Fibroblast of skin of right biceps (primary cell): ENCODE measurements around the gene PTOV1.

Experiments
- DNase-seq: peaks from one replicate; pipeline ENCODE4 v3.0.0-alpha.2; 2013

PTOV1 gene

DNA sequence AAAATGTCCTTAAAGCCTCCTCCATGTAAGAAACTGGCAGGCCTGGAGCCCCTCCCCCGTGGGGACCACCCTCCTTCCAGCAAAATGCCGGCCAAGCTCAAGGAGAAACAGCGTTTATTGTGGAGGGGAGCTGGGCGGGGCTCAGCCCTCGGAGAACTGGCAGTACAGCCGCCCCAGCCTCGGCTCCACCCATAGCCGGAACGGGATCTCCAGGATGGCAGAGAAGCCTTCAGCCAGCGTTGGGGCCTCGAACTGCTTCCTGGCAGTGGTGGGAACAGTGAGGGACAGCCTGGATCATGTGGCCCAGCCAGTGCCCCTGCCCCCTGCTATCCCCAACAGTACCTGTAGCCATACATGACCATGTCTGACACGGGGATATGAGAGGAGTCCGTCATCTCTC lies 10.1 kb downstream of the PTOV1 start:
- no peak for DNase-seq

DNA sequence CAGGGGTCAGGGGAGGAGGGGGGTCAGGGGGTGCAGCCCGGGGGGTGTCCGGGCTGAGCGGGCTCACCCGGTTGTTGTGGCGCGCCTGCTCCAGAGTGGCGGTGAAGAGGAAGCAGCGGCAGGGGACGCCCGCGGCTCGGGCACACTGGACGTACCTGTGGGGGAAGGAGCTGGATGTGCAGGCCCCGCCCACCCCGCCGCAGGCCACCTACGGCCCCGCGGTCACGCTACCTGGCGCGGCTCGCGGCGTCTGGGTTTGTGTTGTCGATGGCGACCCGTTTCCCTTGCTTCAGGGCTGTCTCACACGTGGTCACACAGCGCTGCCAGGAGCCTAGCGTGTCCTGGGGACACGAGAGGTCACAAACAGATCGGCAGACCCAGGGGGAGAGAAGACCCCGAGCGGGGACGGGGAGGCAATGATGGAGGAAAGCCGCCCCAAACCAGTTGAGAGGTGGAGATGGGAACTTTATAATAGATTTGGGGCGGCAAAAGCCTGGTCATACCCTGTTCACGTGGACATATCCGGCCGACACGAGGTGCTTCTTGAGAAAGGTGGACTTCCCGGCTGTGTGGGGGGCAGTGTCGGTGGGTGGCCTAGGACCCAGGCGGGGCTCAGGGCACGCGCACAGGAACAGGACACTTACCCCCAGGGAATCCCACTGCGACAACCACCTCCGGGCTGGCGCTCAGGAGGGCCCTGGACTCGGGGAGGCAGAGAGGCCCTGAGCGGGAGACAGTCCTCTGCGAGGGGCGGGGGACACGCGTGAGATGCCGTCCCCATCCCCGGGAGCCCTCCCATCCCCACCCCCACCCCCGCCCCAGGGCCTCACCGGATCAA lies 10.8 kb downstream of the PTOV1 start:
- DNase-seq = no peak

DNA sequence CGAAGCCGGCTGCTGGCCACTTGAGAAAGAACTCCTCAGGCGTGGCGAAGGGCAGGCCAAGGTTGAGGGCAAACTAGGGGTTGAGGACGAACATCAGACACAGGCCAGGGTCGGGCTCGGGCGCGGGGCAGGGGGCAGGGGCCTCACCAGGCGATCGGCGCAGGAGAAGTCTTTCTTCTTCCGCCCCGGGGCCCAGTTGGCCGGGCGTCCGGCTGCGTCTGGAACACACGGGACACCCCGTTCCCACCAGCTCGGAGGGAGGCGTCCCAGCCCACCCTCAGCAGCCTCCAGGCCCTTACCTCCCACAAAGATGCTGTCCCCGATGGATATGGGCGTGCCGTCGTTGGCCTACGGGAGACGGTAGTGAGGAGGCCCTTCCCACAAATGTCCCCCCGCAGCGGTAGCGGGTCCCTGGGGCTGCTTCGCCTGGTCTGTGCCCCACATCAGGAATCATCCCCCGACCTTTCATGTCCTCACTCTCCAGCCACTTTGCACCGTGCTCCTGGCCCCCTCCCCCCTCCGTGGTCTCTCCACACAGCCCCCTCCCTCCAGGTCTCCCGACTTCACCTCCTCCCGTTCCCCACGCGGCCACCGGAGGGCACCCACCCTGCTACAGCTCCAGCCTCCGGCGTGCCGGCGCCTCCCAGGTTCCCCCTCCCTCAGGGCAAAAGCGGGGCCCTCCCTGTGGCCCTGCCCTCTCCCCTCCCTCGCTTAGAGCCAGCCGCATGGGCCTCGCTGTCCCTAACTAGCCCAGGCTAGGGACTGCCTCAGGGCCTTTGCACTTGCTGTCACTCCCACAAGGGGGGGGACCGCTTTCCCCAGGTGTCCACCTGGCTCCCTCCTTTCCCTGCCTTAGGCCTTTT lies 11.7 kb downstream of the PTOV1 start:
- DNase-seq = no peak

DNA sequence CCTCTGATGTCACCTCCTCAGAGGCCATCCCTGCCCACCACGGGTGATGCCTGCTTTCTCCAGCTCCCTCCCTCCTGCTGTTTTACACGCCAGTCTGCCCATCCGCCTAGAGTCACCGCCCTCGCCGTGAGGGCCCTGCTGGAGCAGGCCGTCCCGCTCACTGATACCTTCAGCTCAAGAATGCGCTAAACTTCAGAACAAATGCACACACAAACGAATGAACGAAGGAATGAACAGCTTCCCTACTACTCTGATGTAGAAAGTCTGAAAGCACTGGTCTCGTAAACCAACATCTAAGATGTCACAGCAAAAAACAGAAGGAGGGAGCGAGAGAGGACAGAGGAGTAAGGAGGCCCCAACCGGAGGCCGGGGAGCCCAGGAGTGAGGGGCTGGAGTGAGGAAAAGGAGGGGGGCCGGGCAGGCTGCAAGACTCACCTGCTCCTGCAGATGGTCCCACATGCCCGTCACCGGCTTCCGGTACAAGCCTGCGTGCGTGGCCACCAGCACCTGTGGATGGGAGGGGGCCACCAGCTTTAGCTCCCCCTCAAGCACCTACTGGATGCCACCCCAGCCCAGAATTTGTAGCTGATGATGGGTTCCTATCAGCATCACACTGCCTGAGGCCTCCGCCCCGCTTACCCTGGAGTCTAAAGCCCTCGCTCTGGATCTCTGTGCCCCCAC lies 12.4 kb downstream of the PTOV1 start:
- DNase-seq = no peak

DNA sequence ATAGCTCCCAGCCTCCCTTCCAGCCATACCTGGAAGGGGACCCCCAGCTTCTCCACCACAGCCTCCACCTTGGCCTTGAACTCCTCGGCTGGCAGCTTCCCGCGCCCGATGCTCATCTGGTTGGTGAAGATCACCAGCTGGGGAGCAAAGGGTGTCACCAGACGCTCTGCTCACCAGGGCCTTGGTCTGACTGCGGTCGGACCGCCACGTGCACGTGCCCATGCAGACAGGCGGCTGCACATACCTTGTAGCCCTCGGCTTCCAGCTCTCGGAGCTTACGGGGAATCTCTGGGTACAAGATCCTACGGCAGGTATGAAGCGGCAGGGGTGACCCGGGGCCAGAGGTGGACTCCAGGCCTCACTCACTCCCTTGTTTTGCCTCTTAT lies 13.0 kb downstream of the PTOV1 start:
- DNase-seq = no peak

DNA sequence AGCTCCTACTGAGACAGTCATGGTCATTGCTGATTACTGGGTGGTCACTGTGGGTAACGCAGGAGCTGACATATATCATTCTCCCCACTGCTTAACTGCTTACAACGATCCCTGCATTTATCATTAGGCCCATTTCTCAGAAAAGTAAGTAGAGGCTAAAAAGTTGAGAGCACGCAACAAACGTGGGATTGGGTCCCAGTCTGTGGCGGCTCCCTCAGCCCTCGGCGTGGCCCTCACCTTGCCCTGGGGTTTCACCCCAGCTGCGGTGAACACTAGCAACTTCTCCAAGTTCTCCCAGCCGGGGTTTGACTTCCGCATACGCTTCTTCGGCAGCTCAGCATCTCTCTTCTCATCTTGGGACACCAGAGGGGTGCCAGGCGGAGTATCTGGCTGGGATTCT lies 13.9 kb downstream of the PTOV1 start:
- DNase-seq = no peak

DNA sequence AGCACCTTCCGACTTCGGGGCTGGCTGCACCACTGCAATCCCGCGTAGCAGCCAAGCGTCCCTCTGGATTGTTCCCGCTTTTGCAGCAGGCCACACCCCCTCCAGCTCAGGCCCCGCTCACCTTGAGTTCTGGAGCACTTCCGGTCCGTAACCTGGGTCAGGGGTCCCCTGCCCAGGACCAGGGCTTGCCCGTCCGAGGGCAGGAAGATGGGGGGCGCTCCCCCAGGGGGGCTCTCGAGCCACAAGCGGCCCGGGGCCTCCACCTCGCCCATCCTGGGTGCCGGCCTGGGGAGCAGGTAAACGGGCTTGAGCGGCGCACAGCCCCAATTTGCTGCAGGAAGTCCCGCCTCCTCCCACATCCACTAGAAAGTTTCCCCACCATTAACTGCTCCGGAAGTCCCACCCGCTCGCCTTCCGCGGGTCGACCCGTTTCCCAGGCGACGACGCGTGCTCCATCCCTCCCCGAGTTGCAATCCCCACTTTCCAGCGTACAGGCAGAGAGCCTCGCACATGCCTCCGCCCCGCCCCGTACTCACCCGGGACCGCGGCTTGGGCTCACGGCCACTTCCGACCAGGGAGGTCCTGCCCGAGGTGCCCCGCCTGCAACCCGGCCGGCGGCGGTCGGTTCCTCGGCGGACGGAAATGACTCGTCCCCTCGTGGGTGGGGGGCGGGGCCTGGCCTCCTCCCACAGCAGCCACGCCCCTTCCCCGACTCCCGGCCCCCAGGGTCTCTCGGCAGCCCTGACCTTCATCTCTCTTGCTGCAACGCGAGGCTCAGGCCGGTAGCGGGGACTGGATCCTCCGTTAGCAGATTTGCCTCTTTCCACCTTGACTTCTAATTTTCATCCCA lies 16.2 kb downstream of the PTOV1 start, which contains the start of gene PNKP:
TSS of gene PNKP (minus strand) at position 644 of the 850 bp plus-strand sequence. CDS start at position 272, 372 bp downstream.
- DNase-seq = peak; percentile 88

DNA sequence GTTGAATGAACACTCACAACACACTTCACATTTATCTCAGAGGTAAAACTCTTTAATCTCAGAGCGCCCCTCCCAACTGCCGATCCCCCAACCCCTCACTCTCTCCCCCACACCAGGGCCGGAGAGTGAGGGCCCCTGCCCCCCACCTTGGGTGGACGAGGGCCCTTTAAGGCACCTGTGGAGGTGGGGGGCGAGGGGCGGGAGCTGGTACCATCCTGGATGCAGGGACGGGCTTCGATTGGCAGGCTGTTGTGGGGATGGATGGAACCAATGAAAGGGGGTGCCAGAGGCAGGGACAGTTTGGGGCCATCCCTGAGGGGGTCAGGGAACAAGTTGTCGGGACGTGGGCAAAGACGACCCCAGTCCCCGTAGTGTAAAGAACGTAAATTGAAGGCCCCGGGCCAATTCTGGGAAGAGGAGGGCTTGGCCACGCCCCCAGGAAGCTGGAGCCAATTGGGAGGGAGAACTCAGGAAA lies 18.1 kb downstream of the PTOV1 start:
- DNase-seq = no peak

DNA sequence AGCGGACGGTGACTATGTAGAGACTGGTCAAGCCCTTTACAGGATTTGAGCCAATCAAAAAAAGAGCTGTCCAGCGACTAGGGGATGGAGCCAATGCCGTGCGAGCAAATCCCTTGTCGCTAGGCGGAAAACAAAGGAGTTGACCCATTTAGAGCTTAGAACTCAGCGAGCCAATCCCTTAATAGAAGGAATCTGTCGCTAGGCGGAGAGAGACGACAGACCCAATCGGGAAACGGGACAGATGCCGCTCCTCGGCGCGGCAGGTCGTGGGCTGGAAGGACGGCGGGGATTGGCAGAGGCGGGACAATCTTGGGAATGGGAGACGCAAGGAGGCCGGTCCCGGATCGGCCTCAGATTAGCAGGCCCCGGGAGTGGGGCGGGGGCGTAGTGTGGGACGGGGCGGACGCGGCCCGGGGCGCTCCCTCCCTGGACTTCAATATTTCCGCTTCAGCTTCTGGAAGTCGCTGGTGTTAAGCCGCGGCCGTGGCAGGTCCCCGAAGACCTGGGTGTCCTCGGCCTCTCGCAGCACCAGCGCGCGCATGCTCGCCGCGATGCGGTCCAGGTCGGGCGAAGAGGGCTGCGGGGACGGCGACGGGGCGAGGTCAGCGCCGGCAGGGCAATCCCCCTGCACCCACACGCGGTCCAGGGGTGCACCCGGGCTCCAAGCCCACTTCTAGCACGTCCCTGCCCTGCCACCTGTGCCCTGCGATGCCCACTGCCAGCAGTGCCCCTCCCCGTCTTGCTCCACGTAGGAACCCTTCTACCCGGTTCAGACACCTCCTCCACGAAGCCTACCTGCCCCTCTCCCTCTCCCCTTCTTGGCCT lies 18.7 kb downstream of the PTOV1 start:
- DNase-seq = peak; percentile 100

DNA sequence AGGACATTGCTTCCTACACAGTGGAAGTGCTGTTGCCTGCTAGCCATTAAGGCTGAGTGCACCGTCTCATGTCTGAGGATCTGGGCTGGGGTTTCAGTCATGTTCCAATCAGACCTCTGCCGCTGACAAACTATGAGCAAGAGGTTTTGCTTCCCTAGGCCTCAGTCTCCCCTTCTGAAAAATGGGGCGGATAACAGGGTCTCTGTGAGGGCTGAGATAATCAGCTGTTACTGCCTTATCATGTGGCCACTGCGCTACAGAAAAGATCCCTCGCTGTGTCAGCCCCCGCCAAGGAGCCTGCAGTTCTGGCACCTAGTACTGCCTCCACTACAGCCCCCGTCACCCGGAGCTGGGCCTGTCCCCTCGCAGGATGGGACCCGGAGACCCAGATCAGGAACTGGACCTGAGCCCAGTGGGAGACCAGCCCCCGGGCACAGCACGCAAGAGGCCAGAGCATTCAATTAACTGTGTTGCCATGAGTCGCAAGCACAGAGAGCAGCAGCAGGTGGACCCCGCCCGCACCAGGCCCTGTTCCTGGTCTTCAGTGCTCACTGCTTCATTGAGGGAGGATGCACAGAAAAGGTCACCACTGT lies 19.4 kb downstream of the PTOV1 start:
- no peak for DNase-seq

DNA sequence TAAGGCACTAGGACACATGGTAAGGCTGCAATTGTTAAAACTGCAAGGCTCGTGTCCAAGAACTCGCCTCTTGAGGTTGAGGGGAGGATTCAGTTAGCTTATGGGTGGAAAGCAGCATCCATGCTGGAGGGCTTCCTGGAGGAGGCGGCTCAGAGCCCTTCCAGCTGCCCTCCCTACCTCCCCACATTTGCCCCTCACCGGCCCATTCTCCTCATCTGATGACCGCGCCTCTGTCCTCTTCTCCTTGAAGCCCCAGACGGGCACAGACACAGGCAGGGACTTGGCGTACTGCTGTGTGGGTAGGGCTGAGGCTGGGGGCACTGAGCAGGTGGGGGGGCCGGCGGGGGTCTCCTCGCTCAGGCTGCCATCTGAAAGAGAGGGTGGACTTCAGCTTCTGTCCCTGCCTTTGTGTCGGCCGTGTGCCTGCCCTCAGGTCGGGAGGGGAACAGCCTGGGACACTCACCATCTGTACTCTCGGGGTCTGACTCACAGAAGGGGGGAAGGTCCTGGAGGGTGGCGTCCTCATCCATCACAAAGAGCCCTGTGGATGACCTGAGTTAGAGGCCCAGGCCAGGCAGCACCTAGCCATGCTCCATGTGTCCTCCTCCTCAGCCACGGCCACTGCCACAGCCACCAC lies 20.5 kb downstream of the PTOV1 start:
- DNase-seq = no peak

DNA sequence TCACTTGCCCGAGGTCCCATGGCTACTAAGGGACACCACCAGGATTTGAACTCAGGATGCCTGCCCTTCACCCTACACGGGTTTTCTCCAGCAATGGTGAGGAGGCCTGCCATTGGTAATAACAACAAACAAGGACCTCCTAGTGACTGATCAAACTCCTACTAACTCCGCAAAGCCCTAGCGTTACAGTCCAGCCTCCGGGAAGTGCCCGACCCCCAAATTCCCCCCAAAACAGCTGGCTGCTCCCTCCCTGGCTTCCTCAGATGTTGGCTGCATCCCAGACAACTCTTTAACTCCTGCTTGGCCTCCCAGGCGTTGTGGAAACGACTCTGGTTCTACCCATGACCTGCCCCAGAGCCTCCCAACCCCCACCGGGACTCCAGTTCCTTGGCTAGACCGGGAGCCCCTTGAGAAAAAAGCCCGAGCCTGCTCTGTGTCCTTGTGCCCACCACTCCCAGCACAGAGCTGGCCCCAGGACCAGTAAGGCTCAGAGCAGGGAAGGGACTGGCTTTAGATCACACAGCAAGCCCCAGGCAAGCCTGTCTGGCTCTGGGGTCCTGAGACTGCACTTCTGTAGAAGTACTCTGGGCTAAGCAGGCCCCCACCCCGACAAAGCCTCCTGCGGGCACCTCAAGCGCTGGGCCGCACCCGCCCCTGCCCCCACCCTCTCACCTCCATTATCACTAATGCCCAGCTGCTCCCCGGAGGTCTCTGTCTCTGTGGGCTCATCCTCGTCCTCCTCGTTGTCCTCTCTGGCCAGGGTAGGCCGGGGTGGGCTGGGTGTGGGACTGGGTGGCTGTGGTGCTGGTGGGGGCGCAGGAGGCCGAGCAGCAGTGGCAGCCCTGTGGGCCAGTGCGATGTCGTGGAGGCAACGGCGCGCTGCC lies 21.5 kb downstream of the PTOV1 start:
- DNase-seq = no peak

DNA sequence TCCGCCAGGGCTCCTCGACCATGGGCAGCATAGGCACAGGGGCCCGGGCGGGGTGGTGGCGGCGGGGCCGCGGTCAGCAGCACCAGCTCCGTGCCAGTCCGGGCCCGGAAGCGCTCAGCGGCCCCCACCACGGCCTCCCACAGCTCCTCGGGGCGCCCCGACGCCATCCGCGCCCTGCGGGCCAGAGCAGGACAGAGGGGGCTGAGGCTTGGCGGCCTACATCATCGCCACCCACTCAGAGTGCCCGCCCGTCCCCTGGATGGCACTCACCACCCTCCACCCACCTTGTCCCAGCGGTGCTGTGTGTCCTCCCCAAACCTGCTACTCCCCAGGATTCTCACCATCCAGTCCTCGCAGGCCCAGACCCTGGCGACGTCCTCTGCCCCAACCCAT lies 22.2 kb downstream of the PTOV1 start:
- DNase-seq = no peak

DNA sequence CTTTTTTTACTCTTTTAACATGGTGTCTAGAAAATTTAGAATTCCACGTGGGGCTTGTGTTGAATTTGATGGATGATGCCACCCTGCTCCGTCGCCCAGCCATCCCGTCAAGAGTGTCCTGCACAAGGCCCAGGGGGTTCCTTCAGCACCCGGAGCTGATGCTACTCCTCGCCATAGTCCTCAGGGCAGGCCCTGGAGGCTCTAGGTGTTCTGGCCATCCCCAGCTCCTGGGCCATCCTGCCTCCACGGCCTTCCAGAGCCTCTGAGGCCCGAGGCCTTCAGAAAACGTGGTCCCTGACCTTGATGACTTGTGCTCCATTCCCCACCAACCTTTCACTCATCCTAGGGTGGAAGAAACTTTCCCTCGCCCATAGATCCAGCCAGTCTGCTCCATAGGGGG lies 22.9 kb downstream of the PTOV1 start:
- DNase-seq = no peak

DNA sequence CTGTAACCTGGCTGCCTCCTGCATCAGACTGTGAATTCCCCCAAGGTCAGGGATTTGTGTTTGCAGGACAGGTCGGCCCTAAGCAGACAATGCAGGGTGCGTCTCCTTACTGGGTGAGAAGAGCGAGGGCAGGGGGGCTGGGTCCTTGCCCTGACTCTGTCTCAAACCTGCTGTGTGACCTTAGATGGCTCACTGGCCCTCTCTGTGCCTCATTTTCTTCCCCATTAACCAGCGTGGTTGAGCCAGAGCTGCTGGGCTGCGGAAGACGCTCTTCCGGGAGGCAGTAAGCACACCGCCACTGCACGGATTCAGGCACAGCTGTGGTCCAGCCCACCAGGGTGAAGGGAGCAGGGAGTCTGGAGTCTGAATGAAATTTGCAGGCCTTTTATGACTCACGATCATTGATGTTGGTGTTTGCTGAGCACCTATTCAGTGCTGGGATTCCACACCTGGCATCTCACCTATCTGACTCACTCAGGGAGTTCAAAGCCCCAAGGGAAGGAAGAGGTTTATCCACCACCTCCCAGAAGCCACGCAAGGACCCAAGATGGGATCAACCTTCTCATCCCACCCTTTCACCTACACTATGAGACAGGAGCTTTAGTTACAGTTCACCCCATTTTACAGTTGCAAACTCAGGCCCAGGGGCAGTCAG lies 23.7 kb downstream of the PTOV1 start:
- no peak for DNase-seq

DNA sequence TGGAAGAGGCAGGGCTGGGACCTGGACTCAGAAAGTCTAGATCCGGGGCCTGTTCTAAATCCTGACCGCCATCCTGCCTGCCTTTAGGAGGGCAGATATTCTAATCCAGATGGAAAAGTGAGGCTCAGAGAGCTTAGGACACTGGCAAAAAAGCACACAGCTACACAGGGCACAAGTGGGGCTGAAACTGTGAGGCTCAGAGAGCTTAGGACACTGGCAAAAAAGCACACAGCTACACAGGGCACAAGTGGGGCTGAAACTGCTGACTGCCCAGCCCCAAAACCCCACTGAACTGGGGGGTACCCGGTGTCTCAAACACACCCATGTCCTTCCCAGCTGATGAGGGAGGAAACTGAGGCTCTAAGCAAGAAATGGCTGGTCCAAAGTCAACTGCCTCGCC lies 24.2 kb downstream of the PTOV1 start:
- DNase-seq = no peak

DNA sequence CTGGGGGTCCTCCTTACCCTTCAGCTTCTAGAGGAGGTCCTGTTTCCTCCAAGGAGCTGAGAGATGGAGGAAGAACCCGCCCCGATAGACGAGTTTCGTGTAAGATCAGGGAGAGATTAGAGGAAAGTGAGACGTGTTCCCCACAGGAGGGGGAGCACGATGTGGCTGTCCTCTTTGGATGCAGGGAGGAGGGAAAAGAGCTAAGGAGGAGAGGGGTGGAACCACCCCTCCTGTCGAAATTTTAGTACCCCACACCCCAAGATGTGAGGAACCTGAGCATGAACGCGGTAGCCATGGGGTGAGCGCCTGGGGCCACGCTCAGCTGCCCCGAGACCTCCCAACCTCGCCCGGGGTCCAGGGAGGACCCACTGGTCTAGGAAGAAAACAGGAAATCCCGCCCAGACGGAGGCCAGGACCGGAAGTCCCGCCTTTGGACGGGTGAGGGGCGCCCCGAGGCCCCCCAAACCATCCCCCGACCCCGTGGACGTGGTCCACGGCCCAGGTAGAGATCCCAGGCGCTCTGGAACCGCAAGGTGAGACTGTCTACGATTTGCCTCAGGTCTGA lies 25.0 kb downstream of the PTOV1 start:
- peak; percentile 51 for DNase-seq

DNA sequence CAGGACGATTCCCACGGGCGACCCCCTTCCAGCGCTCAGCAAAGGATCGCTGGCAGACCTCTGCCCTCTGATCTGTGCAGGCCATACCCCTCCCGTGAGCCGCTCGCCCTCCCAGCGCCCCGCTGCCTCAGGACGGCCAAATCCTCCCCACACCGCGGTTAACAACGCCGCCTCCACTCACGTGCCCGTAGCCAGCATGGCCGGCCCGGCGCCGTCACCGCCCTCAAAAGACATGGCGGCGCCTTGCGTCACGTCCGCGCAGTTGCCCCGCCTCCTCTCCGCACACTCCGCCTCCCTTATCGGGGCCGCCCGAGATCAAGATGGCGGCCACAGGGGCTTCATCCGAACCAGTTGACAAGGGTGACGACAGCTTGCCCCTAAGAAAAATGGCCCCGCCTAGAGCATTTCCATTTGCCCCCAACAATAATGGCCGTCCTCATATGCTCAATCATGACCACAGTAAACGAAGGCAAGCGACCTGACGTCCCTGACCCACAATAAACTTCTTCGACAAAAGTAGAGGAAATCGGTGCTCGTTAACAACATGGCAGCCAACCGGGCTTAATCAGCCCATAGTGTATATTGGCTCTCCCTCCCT lies 25.6 kb downstream of the PTOV1 start:
- DNase-seq = peak; percentile 99
